NCI-H1694 treated with DMSO at 0.1 percent for 48 hours (cell line): ENCODE results near the gene MMRN2.
"Not testable (repeated sequence)": the region's sequence is repeated elsewhere in the genome, so short reads cannot be mapped to it uniquely, and the experiment has no call there.

ENCODE experiments used
- DNase-seq: peaks from one replicate; lab custom pipeline; 2025; lab: John Stamatoyannopoulos, UW

MMRN2 gene, protein sequence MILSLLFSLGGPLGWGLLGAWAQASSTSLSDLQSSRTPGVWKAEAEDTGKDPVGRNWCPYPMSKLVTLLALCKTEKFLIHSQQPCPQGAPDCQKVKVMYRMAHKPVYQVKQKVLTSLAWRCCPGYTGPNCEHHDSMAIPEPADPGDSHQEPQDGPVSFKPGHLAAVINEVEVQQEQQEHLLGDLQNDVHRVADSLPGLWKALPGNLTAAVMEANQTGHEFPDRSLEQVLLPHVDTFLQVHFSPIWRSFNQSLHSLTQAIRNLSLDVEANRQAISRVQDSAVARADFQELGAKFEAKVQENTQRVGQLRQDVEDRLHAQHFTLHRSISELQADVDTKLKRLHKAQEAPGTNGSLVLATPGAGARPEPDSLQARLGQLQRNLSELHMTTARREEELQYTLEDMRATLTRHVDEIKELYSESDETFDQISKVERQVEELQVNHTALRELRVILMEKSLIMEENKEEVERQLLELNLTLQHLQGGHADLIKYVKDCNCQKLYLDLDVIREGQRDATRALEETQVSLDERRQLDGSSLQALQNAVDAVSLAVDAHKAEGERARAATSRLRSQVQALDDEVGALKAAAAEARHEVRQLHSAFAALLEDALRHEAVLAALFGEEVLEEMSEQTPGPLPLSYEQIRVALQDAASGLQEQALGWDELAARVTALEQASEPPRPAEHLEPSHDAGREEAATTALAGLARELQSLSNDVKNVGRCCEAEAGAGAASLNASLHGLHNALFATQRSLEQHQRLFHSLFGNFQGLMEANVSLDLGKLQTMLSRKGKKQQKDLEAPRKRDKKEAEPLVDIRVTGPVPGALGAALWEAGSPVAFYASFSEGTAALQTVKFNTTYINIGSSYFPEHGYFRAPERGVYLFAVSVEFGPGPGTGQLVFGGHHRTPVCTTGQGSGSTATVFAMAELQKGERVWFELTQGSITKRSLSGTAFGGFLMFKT

DNA sequence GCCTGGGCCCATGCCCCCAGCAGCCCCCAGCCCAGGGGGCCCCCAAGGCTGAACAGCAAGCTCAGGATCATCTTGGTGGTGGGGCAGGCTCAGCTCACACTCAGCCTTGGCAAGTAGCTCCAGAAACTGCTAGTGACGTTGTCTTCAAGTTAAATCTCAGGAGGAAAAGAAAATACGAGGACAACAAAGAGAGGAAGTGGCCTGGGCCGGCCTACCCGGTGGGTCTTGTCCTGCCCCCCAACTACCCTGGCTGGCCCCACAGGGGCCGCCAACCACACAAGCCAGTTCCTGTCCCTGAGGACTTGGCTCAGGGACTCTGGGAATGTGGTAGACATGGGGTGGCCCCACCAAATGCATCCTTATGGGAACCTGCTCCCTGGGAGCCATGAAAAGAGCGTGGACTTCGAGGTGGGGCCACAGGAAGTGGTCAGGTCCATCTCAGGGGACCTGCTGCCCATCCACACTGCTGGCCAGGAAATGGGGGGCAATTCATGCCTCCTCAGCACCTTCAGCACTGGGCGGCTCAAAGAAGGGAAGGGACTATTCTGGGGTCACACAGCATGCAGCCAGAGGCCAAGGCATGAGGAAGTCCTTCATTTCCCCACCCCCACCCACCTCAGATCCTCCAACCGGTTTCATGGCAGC is at the start of gene MMRN2:
MMRN2 (minus strand) TSS at position 145 of the 645 bp plus-strand sequence; CDS start at position 71, 74 bp downstream.
- no peak for DNase-seq

DNA sequence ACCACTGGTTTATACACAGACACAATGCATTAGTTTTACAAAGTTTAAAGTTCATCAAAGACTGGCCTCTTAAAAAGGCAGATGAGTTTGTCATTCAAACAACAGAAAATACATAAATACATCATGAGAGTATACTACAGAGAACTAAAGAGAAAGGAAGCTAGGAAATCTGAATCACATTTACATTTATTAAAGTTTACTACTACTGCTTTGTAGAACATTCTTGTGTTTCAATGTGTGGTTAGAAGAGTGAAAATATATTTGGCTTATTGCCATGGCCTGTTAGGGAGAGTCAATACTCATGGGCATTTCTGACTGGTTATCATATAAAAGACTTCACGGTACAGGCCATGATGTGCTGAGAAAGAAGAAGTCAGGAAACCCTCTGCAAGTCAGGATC is 49.7 kb upstream of the MMRN2 start:
- DNase-seq, result not testable (repeated sequence)

DNA sequence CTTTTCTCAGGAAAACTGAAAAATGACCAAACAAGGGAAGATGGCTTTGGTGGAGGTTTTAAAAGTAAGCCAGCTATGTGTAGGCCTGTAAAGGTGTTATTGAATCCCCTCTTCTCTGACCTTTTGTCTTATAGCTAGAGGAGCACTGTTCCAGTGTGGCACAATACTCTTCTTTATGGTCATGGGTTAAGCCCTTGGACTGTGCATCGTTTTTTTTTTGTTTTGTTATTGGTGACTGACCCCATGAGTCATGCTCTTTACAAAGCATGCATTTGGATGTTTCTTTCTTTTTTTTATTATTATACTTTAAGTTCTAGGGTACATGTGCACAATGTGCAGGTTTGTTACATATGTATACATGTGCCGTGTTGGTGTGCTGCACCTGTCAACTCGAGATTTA is 43.1 kb upstream of the MMRN2 start:
- DNase-seq, result no peak

DNA sequence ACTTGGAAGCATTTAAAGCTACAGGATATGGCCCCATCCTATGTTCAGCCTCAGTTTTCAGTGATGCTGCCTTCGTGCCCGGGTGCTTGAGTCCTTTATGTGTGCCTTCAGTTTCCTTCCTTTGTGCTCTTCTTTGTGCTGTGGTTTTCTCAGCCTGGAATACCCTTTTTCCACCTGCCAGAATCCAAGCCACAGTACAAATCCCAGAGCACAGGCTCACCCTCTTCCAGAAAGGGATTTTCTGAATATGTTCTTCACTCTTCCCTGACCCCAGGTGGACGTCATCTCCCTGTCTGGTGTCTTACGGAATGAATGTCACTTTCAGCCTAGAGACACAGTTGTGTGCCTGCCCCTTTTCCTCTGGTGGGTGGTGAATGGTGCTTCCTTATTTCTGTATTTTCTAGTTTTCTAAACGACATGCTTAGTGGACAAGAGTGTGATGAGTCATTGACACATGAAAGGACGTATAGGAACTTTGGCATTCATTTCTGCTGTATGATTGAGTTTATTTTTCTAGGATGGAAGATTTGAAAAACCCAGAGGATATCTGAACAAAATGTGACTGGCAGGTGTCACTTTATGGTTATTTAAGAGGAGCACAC is 42.5 kb upstream of the MMRN2 start:
- not testable (repeated sequence) for DNase-seq

DNA sequence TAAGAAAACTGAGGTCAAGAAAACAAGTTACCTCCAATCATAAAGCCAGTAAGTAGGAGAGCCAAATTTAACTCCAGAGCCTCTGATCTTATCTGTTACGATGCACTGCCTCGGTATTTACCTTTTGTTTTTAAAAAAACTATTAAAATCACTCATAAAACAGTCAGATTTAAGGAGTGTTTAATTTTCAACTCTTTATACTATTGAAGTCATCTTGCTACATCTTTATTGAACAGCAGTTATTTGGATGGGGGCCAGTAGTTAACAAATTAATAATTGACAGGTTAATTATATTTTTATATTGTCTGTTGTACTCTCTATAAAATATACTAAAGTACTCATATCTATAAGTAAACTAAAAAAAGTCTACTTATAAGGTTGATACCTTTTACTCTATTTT is 35.5 kb upstream of the MMRN2 start:
- no peak for DNase-seq

DNA sequence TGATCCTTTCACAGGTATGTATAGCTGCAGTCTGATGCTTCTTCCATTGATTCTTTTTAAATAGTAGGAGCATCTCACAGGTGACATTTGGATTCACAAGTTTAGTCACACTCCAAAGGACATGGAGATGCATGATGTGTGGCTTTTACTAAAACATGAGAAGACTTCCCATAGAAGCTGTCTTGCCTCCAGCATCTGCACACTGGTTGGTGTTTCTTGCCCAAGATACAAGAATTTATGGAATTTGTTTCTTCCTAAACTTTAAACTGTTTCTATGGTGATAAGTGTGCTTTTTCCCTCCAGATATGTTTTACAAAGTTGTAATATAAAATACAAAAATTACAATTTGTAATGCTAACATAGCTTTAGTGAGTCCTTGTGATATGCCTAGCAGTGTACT is 35.0 kb upstream of the MMRN2 start:
- DNase-seq, result no peak

DNA sequence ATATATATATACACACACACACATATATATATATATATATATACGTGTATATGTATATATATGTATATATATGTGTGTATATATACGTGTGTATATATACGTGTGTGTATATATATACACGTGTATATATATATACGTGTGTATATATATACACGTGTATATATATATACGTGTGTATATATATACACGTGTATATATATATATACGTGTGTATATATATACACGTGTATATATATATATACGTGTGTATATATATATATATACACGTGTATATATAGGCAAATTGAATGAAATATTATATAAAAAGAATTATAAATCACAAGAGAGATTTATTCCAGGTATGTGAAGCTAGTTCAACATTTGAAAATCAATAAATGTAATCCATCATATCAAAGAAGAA is 33.9 kb upstream of the MMRN2 start:
- not testable (repeated sequence) for DNase-seq

DNA sequence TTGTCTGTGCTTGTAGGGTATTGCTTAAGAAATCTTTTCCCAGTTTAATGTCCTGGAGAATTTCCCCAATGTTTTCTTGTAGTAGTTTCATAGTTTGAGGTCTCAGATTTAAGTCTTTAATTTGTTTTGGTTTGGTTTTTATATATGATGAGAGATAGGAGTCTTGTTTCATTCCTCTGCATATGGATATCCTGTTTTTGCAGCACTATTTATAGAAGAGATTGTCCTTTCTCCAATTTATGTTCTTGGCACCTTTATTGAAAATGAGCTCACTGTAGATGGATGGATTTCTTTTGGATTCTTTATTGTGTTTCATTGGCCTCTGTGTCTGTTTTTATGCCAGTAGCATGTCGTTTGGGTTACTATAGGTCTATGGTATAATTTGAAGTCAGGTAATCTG is 31.1 kb upstream of the MMRN2 start:
- no peak for DNase-seq

DNA sequence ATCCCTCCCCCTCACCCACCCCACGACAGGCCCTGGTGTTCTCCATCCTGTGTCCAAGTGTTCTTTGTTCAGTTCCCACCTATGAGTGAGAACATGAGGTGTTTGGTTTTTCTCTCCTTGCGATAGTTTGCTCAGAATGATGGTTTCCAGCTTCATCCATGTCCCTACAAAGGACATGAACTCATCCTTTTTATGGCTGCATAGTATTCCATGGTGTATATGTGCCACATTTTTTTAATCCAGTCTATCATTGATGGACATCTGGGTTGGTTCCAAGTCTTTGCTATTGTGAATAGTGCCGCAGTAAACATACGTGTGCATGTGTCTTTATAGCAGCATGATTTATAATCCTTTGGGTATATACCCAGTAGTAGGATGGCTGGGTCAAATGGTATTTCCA is 27.1 kb upstream of the MMRN2 start:
- DNase-seq, result not testable (repeated sequence)

DNA sequence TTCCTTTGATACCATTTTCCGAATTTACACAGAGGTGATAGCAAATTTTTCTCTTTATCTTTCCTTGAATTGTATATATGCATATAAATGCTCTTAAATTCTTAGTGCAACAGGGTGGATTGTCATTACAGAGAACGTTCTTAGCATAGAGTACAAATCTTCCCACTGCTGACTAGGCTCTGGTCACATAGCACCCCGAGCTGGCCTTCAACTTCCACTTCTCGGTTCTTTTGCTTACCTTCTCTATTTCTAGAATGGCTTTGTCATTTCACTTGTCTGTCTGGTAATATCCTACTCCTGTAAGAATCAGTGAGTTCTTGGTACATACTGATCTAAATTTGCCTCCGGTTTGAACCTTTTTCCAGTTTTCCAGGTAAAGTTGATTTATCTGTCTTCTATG is 24.3 kb upstream of the MMRN2 start:
- no peak for DNase-seq

DNA sequence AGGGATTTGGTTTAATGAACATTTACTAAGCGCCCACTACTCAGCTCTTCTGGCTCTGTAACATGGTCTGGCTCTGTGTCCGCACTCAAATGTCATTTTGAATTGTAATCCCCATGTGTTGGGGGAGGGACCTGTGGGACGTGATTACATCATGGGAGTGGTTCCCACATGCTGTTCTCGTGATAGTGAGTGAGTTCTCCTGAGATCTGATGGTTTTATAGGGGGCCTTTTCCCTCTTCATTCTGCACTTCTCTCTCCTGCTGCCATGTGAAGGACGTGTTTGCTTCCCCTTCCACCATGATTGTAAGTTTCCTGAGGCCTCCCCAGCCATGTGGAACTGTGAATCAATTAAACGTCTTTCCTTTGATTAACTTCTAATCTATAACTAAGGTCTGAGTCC is 23.6 kb upstream of the MMRN2 start:
- DNase-seq, result not testable (repeated sequence)

DNA sequence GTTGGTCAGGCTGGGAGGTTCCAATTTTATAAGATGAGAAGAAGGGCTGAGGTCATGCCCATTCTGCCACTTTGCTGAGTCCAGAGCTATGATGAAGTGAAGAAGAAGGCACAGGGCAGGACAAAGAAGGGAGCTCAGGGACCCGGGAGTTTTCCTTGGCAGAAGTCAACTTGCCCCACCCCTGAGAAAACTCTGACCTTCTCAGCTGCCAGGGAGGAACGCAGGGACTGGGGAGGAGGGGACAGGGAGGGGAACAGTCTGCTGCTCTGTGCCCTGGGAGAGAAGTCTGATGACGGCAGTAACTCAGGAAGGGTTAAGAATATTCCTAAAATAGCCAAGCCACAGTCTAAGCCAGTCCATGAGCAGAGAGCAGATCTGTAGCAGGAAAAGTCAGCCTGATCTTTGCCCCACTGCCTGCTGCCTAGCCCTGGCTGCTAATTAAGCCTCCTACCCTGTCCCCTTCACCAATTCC is 22.6 kb upstream of the MMRN2 start:
- DNase-seq, result no peak

DNA sequence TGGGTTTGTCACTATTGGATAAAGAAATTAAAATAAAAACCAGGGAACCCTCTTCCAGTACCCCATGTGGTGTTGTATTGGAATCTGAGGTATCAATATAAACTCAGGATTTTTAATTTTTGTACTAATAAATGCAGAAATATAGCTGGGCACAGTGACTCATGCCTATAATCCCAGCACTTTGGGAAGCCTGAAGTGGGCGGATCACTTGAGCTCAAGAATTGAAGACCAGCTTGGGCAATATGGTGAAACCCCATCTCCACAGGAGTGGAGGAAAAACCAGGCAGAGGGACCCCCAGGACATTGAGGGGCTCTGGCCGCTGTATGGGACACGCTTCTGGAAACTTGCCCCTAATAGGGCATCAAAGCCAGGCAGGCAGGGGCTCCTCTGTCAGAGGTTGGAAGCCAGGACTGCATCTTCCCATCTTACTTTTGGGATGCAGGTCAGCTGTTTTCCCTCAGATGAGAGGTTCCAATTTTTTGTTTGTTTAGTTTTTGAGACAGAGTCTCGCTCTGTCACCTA is 21.9 kb upstream of the MMRN2 start:
- DNase-seq, result no peak

DNA sequence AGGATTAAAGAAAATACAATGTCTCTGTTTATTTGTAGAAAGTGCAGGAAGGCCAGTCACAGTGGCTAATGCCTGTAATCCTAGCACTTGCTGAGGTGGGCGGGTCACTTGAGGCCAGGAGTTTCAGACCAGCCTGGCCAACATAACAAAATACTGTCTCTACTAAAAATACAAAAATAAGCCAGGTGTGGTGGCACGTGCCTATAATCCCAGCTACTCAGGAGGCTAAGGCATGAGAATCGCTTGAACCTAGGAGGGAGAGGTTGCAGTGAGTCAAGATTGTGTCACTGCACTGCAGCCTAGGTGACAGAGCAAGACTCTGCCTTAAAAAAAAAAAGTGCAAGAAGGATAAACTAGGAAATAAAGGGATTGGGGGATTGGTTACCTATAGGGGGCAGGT is 21.0 kb upstream of the MMRN2 start:
- DNase-seq, result not testable (repeated sequence)

DNA sequence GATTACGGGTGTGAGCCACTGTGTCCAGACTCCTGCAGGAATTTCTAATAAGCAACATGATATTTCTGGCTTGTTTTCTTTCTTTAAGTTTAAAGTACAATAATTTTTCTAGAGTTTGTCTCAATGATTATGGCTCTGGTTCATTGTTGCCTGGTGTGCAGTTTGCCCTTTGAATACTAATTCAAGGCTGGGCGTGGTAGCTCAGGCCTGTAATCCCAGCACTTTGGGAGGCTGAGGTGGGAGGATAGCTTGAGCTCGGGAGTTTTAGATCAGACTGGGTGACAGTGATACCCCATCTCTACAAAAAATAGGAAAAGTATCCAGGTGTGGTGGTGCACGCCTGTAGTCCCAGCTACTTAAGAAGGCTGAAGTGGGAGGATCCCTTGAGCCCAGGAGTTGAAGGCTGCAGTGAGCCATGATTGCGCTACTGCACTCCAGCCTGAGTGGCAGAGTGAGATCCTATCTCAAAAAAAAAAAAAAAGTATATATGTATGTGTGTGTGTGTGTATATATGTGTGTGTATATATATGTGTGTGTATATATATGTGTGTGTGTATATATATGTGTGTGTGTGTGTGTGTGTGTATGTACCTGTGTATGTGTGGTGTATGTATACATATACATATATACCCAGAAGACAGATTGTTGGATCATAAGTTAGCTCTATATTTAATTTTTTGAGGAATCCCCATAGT is 19.1 kb upstream of the MMRN2 start:
- no peak for DNase-seq

DNA sequence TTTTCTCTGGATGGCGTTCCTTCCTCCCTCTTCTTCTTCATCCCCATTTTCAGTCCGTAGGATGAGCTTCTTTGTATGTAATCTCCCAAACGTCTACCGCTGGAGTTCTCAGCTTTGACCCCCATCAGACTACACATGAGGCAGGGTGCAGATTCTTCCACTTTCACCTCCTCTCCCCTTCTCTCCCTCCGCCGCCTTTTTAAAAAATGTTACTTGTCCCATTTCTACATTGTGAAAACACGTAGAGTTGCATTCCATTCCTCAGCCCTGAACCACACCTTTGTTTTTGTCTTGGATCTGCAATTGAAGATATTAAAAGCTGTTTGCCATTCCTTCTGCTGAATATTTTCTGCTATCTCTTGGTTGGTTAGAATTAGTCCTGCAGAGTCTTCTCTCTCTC is 17.1 kb upstream of the MMRN2 start:
- DNase-seq, result no peak

DNA sequence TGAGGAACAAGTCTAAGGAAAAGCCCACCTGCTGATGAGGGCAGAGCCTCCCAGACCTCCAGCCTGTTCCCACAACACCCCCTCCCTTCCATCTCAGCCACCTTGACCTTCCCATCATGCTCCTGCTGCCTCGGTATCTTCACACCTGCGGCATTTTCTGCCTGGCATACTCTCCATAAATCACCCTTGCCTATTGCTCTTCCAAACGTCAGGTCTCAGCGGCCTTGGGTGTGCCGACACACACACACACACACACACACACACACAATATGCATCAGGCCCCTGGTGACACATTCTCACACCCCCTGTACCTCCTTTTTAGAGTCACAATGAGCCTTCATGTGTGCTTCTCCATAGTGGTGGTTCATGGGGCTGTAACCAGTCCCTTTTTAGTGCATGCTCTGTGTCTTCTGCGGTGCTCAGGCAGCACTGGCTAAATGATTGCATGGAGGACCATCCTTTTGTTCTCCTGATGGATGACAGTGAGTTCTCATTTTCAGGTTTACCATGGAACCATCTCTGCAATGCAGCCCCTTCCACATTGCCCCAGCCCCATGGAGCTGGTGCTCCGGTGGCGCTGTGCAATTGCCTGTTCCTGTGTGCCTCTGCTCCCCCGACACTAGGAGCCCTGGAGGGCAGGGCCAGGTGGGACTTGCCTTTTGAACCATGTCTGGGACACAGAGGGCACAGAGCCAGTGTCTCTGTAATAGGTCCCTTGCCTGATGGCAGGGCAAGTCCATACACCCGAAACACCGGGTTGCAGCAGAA is 15.4 kb upstream of the MMRN2 start:
- DNase-seq, result no peak

DNA sequence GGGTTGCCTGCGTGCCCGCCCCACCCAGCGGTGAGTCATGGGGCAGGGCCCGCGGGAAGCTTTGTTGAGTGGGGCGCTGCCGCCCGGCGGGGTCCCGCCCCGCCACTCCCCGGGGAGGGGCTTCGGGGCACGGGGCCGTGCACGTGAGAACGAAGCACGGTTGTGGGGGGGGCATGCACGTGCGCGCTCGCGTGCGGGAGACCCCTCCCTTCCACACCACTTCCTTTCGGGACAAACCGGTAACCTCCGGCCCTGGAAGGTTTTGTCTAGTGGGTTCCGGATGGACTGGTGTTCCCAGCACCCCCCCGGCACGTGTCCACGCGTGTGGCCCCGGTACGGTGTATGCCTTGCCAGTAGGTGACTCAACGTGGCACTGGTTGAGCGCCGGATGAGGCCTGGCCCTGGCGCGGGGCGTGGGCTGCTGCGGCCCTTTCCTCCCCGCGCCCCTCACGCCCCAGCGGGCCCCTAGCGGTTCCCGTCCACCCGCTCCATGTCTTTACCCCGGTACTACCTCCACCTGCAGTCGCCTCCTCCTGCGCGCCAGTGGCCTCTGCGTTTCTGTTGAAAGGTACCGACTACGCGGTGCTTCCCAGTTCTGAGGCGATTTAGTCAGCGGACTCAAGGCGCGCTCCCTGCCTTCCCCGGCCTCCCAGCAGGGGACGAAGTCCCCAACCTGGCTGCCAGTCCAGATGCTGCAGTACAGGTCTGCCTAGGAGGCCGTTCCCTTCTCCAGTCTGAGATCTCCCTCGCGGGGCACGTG is 14.0 kb upstream of the MMRN2 start:
- no peak for DNase-seq

DNA sequence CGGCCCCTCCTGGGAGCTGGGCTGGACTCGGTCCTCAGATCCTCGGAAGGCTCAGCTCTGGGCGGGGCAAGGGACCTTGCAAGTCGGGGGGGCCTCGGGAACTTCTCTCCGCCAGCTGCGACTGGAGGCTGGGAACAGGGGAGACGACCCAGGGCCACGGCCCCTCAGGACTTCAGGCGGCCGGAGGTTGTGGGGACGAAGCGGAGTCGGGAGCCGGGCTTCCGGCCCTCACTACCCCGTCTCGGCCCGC is 13.5 kb upstream of the MMRN2 start:
- DNase-seq, result no peak
